PC-3 (cell line): ENCODE results near the gene PROCA1. TPM values are rescaled to one million over a fixed set of nuclear protein-coding genes. Genes with fewer than 3 reads are reported as not detected.

Experiments used
- ATAC-seq: fragments of 200-7000 bp; cut with Tn5 transposase; 2 replicates; pipeline ENCODE4 v1.9.1; 2020; ENCODE audit warnings: mild to moderate bottlenecking, moderate library complexity
- BruUV-seq: library from RNA; stranded (reverse); fragments of 400-500 nt; replicated peaks from 2 replicates; lab custom pipeline; 2021; lab: Mats Ljungman, UMichigan
- CTCF ChIA-PET: fragments of 300-600 bp; sonication (Branson Sonifier 250); formaldehyde crosslinking; loops from one replicate; lab custom pipeline; 2022; ENCODE audit warnings: antibody characterized with exemption; lab: Charles Lee
- POLR2A ChIA-PET: fragments of 300-600 bp; sonication (Branson Sonifier 250); formaldehyde crosslinking; loops from one replicate; lab custom pipeline; 2022; ENCODE audit warnings: antibody characterized with exemption; ENCODE audit not compliant: unreplicated experiment; lab: Charles Lee
- DNase-seq: peaks from one replicate; pipeline ENCODE4 v3.0.0-alpha.2; 2015
- H2AFZ ChIP-seq: fragments of 300-600 bp; sonication (generic); 2 replicates; pipeline ENCODE4 v1.6.0; 2016; ENCODE audit warnings: antibody characterized with exemption, low read length
- H3F3A ChIP-seq: fragments of 300-600 bp; sonication (generic); one replicate; pipeline ENCODE4 v1.6.0; 2017; ENCODE audit warnings: antibody characterized with exemption, low read length, control low read depth, mild to moderate bottlenecking; ENCODE audit not compliant: unreplicated experiment
- H3K27ac ChIP-seq: fragments of 300-600 bp; sonication (generic); 2 replicates; pipeline ENCODE4 v1.5.1; 2016; ENCODE audit warnings: mild to moderate bottlenecking, low read length
- H3K27me3 ChIP-seq: fragments of 300-600 bp; sonication (generic); 2 replicates; pipeline ENCODE4 v1.6.1; 2016; ENCODE audit warnings: low read length, mixed read lengths
- H3K36me3 ChIP-seq: fragments of 300-600 bp; sonication (generic); 2 replicates; pipeline ENCODE4 v1.6.1; 2016; ENCODE audit warnings: low read depth, mixed run types, low read length, mixed read lengths
- H3K4me1 ChIP-seq: fragments of 300-600 bp; sonication (generic); 2 replicates; pipeline ENCODE4 v1.5.1; 2016; ENCODE audit warnings: low read length; ENCODE audit not compliant: insufficient read depth
- H3K4me2 ChIP-seq: fragments of 300-600 bp; sonication (generic); 2 replicates; pipeline ENCODE4 v1.6.0; 2016; ENCODE audit warnings: low read length
- H3K4me3 ChIP-seq: fragments of 300-600 bp; sonication (generic); 2 replicates; pipeline ENCODE4 v1.5.1; 2016; ENCODE audit warnings: mild to moderate bottlenecking, low read length, mixed read lengths
- H3K79me2 ChIP-seq: fragments of 300-600 bp; sonication (generic); 2 replicates; pipeline ENCODE4 v1.6.1; 2017; ENCODE audit warnings: low read length, mixed read lengths
- H3K9ac ChIP-seq: fragments of 300-600 bp; sonication (generic); 2 replicates; pipeline ENCODE4 v1.6.0; 2016; ENCODE audit warnings: mild to moderate bottlenecking, low read length
- H3K9me2 ChIP-seq: fragments of 300-600 bp; sonication (generic); replicated peaks from 2 replicates; pipeline ENCODE4 v1.6.1; 2016; ENCODE audit warnings: mixed run types, low read length, mixed read lengths
- H3K9me3 ChIP-seq: fragments of 300-600 bp; sonication (generic); 2 replicates; pipeline ENCODE4 v1.6.1; 2016; ENCODE audit warnings: low read length, mixed read lengths
- H4K20me1 ChIP-seq: fragments of 300-600 bp; sonication (generic); 2 replicates; pipeline ENCODE4 v1.6.1; 2016; ENCODE audit warnings: low read length, mixed read lengths
- EZH2 ChIP-seq: fragments of 300-600 bp; sonication (generic); IDR thresholded peaks from one replicate; pipeline ENCODE4 v1.6.1; 2017; ENCODE audit warnings: antibody characterized with exemption, mild to moderate bottlenecking, low read length; ENCODE audit not compliant: unreplicated experiment
- EZH2phosphoT487 ChIP-seq: fragments of 300-600 bp; sonication (generic); IDR thresholded peaks from 2 replicates; pipeline ENCODE4 v1.6.1; 2018; ENCODE audit warnings: mild to moderate bottlenecking, antibody characterized with exemption, low read length, borderline replicate concordance
- intact Hi-C: fragments of 100-400 bp; cut with micrococcal nuclease; formaldehyde crosslinking; loops from 2 replicates; pipeline ENCODE4 v1.9.0; 2023
- total RNA-seq: library from RNA; depleted of rRNA; stranded (reverse); fragments of >200 nt; gene quantifications from 2 replicates; pipeline ENCODE4 v1.2.3, GENCODE V29; 2014
- TF ChIP-seq, protein P1 (sequence below): fragments of 300-600 bp; sonication (generic); conservative IDR thresholded peaks from 2 replicates; pipeline ENCODE4 v1.5.1; 2017; ENCODE audit warnings: antibody characterized with exemption, low read depth, mild to moderate bottlenecking, low read length

The PROCA1 gene
- total RNA-seq, 1 experiment from 2014 or later: 1.9 TPM

DNA sequence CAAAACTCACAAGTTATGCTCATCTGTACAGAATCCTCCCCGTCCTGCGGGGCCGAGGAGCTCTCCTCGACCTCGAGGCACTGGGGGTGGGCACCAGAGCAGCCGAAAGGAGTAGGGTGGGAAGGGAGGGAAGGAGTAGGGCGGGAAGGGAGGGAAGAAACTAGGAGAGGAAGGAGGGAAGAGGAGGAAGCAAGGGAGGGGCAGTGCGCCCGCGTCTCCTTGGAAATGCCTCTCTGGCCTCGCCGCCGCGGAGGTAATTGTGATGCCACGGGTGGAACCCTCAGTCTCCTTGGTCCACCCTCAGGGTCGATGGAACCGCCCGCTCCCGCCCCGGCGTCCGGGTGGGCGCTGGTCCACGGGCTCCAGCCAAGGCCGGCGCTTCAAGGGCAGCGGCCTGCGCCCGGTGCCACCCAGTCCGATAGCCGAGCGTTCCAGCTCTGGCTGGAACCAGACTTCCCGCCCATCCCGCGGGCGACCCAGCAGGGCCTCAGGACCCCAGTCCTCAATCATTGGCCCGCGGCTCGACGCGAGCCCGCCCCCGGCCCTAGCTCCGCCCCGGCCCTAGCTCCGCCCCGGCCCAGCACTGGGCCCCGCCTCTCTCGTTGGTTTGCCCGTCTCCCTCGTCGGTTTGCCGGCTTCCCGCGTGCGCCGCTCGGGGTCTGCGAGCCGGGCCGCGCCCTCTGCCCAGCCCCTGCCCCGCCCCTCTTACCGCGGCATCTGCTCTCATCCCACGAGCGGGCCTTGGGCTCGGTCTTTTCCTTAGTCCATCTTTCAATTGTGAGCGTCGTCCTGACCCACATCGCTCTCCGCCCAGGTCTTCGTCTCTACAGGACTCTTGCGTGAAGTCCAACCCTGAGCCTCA lies 596 bp downstream of the PROCA1 start:
- DNase-seq (peak; percentile 87), ATAC-seq (peak; percentile 96)
- TF ChIP-seq EZH2 (no peak), EZH2phosphoT487 (no peak)
- TF ChIP-seq, protein P1, sequence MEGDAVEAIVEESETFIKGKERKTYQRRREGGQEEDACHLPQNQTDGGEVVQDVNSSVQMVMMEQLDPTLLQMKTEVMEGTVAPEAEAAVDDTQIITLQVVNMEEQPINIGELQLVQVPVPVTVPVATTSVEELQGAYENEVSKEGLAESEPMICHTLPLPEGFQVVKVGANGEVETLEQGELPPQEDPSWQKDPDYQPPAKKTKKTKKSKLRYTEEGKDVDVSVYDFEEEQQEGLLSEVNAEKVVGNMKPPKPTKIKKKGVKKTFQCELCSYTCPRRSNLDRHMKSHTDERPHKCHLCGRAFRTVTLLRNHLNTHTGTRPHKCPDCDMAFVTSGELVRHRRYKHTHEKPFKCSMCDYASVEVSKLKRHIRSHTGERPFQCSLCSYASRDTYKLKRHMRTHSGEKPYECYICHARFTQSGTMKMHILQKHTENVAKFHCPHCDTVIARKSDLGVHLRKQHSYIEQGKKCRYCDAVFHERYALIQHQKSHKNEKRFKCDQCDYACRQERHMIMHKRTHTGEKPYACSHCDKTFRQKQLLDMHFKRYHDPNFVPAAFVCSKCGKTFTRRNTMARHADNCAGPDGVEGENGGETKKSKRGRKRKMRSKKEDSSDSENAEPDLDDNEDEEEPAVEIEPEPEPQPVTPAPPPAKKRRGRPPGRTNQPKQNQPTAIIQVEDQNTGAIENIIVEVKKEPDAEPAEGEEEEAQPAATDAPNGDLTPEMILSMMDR: no peak
- Histone ChIP-seq H3K4me2 (peak overlapping the region; percentile 94), H4K20me1 (no peaks in the 10 kb centered on the region; the same call in 1 of the 2 replicates), H3K27ac (peak overlapping the region; percentile 70), H3K9me2 (no peaks in the 10 kb centered on the region), H3K4me1 (peaks cover 4% of the 10 kb centered on the region; the same call in 1 of the 2 replicates), H3K79me2 (peaks cover 9% of the 10 kb centered on the region), H3K4me3 (peak overlapping the region; percentile 74), H3F3A (no peaks in the 10 kb centered on the region), H3K9ac (peak overlapping the region; percentile 81), H3K36me3 (peaks cover 10% of the 10 kb centered on the region; the same call in 1 of the 2 replicates), H2AFZ (peak overlapping the region; percentile 85), H3K27me3 (no peaks in the 10 kb centered on the region), H3K9me3 (no peaks in the 10 kb centered on the region)
- ChIA-PET POLR2A (interaction anchor here (0.5 to 0.9 kb wide), 5 partner anchors 9 to 111 kb away, joined by 5 to 9 read pairs (median 6); partner anchors contain the start of gene RPL23A), CTCF (interaction anchor here (0.6 to 1.0 kb wide), 2 partner anchors 66 to 165 kb away, joined by 3 to 8 read pairs; partner anchors contain the start of gene BLTP2)
- intact Hi-C loops: loop anchor here (10.0 kb wide), 1 partner anchor 66 kb away; the partner anchor contains the start of gene BLTP2
- no TSS peak for BruUV-seq

DNA sequence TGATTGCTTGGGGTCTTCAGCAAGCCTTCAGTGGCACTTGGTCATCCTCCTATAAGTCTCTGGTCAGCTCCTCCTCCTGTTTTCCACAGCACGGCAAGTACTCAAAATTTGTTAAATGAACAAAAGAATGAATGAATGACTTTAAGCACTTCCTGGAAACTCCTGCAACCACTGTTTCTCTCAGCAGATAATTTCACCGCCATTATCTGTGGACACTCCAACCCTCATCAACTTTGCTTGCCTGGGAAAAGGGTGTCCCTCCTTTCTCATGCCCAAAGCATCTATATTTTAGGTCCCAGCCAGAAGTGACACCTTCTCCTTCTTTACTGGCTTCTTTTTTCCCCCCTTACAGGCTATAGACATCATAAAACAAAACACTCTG lies 4.4 kb downstream of the PROCA1 start:
- ATAC-seq: no peak
- H3K36me3 ChIP-seq: no peaks in the 10 kb centered on the region
- H3K4me1 ChIP-seq: no peaks in the 10 kb centered on the region; the same call in 1 of the 2 replicates
- no peak overlapping the region for H3K9ac ChIP-seq
- CTCF ChIA-PET: no interaction called here
- no peaks in the 10 kb centered on the region for H4K20me1 ChIP-seq
- no TSS peak for BruUV-seq
- no peaks in the 10 kb centered on the region for H3K9me3 ChIP-seq
- H3F3A ChIP-seq: no peaks in the 10 kb centered on the region
- H2AFZ ChIP-seq: no peak overlapping the region
- POLR2A ChIA-PET: interaction anchor here (0.8 kb wide), 1 partner anchor 1287 kb away, joined by 3 read pairs; no protein-coding TSS in a partner anchor
- H3K9me2 ChIP-seq: no peaks in the 10 kb centered on the region
- TF ChIP-seq, protein P1: no peak
- TF ChIP-seq EZH2phosphoT487 (no peak), EZH2 (no peak)
- no peak overlapping the region for H3K4me2 ChIP-seq
- H3K27ac ChIP-seq: no peak overlapping the region
- H3K27me3 ChIP-seq: no peaks in the 10 kb centered on the region
- intact Hi-C loops: no loop called here
- DNase-seq: no peak
- H3K79me2 ChIP-seq: no peaks in the 10 kb centered on the region
- no peak overlapping the region for H3K4me3 ChIP-seq
